ENCODE data around the gene RAD51B. TPM values are rescaled to one million over a fixed set of nuclear protein-coding genes. Genes with fewer than 3 reads are reported as not detected.

RAD51B gene
- total RNA-seq, 1 experiment from 2014 or later, result 14.2 TPM

- no peak for TF ChIP-seq ZNF121 (CRISPR knock-in tag; IDR thresholded peaks at IDR 0.05)
Observed at GRCh38 chr14:68358500-68358899, 538.9 kb downstream of the RAD51B start (continued).

- H3K4me3 Mint-ChIP-seq, result no peak overlapping the region
- TF ChIP-seq AFF4 (CRISPR knock-in tag; IDR thresholded peaks at IDR 0.05; ENCODE audit: borderline replicate concordance), result no peak
- no peak for TF ChIP-seq ESRRA (CRISPR knock-in tag; IDR thresholded peaks at IDR 0.05; ENCODE audit: borderline replicate concordance)
- TF ChIP-seq MAX (CRISPR knock-in tag; IDR thresholded peaks at IDR 0.05), result no peak
- no peak for TF ChIP-seq ZNF532 (CRISPR knock-in tag; IDR thresholded peaks at IDR 0.05; ENCODE audit: borderline replicate concordance)
- TF ChIP-seq HMGXB4 (CRISPR knock-in tag; IDR thresholded peaks at IDR 0.05), result no peak
- TF ChIP-seq ATF1 (CRISPR knock-in tag; IDR thresholded peaks at IDR 0.05), result no peak
- no peak for TF ChIP-seq ATF3 (CRISPR knock-in tag; conservative IDR thresholded peaks at IDR 0.05)
- no peak for TF ChIP-seq NR2C2 (CRISPR knock-in tag; IDR thresholded peaks at IDR 0.05)
- no peak for TF ChIP-seq MYBL2 (CRISPR knock-in tag; IDR thresholded peaks at IDR 0.05)
- no peak for TF ChIP-seq FOXK1 (CRISPR knock-in tag; IDR thresholded peaks at IDR 0.05)
- TF ChIP-seq ZNF219 (CRISPR knock-in tag; IDR thresholded peaks at IDR 0.05; ENCODE audit: borderline replicate concordance), result no peak
- TF ChIP-seq IRF1 (CRISPR knock-in tag; IDR thresholded peaks at IDR 0.05), result no peak
- no peak for TF ChIP-seq ELF4 (CRISPR knock-in tag; IDR thresholded peaks at IDR 0.05; ENCODE audit: low read depth)
- TF ChIP-seq SMAD3 (CRISPR knock-in tag; IDR thresholded peaks at IDR 0.05; ENCODE audit: borderline replicate concordance), result no peak
- ChIA-PET POLR2A (interaction anchor here (0.7 to 1.1 kb wide), 2 partner anchors 9 to 108 kb away, joined by 3 read pairs; no protein-coding TSS in a partner anchor), CTCF (interaction anchor here (0.7 to 1.4 kb wide), 3 partner anchors 42 to 458 kb away, joined by 3 to 5 read pairs (median 3); no protein-coding TSS in a partner anchor)
- H3K27me3 Mint-ChIP-seq (ENCODE audit: low read depth), result no peaks in the 10 kb centered on the region
- ATAC-seq, result no peak
- H3K36me3 Mint-ChIP-seq, result 0 out of 2 replicates have a peak, but pooled peaks cover 3% of the 10 kb centered on the region
- peaks cover 34% of the 10 kb centered on the region for H3K4me1 Mint-ChIP-seq
- peaks cover 5% of the 10 kb centered on the region for H3K9me3 Mint-ChIP-seq
- peak overlapping the region; percentile 15 for H3K27ac Mint-ChIP-seq
- DNase-seq (ENCODE audit: low spot score), result no peak
Observed at GRCh38 chr14:68359022-68359836, 539.6 kb downstream of the RAD51B start.
